Keratinocyte (primary cell): ENCODE measurements around the gene HOXA11.

Experiments used
- CTCF ChIP-seq, 3 experiments: IDR thresholded peaks in 1 of 3; conservative IDR thresholded peaks in 1 of 3; optimal IDR thresholded peaks in 1 of 3; 2 replicates in 2 of 3; 3 replicates in 1 of 3; pipeline versions ENCODE3 to v1.5.1; 2011; ENCODE audit warnings: low read length in 3 of 3, mild to moderate bottlenecking in 3 of 3, moderate library complexity in 2 of 3, control low read depth in 1 of 3, inconsistent platforms in 1 of 3; ENCODE audit not compliant: insufficient read depth in 2 of 3; ENCODE audit errors: extremely low read depth in 1 of 3
- EZH2 ChIP-seq: IDR thresholded peaks from one replicate; pipeline ENCODE4 v1.6.1; 2012; ENCODE audit warnings: inconsistent platforms, mild to moderate bottlenecking, low read length, moderate library complexity

GRCh38 chr7:27196287-27196767 lies 11.3 kb upstream of the HOXA11 start:
- TF ChIP-seq CTCF (optimal IDR thresholded peaks at IDR 0.05 in 1 of 3, IDR thresholded peaks at IDR 0.05 in 1 of 3, conservative IDR thresholded peaks at IDR 0.05 in 1 of 3; ENCODE audit: extremely low read depth in 1 of 3, insufficient read depth in 2 of 3, low read length in 3 of 3) (peak; percentile 62 to 90 (median 71)), EZH2 (peak; percentile 7)
